ENCODE results near the gene PATJ. TPM values are rescaled to one million over a fixed set of nuclear protein-coding genes. Genes with fewer than 3 reads are reported as not detected.
"Not testable (repeated sequence)": the region's sequence is repeated elsewhere in the genome, so short reads cannot be mapped to it uniquely, and the experiment has no call there.

Gene PATJ
- total and polyA plus RNA-seq, 2 experiments from 2014 or later: 10.8 to 18.7 TPM

DNA sequence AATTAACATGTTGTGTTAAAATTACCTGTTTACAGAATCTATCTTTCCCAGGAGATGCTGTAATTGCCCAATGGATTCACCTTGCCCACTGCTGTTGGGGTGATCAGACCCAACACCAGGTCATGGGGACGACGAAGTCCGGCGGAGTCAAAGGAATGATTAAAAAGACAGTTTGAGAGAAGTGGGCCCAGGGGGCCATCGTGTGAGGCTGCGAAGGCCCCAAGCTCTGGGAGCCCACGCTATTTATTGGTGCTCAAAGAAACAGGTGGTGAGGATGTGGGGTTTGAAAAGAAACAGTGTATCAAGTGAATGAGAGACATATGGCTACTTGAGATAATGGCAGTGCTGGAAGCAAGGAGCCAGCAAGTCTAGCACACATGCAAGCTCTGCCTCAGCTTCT, 436.1 kb downstream of the PATJ start:
- Histone ChIP-seq H3K36me3 (no peaks in the 10 kb centered on the region), H3K4me3 (no peak overlapping the region), H3K27me3 (no peaks in the 10 kb centered on the region), H3K9me3 (ENCODE audit: low read depth) (no peaks in the 10 kb centered on the region), H3K27ac (no peak overlapping the region), H3K4me1 (ENCODE audit: low read depth) (peaks cover 27% of the 10 kb centered on the region)
- DNase-seq (ENCODE audit: low read depth in 1 of 2, low spot score in 1 of 2): peak in 1 of 2 donors; percentile 19
- TF ChIP-seq CTCF (IDR thresholded peaks at IDR 0.05; ENCODE audit: low read depth, low read length): no peak

- not testable (repeated sequence) for H3K27ac ChIP-seq
Measured at GRCh38 chr1:62180054-62180453, 437.8 kb downstream of the PATJ start.

DNA sequence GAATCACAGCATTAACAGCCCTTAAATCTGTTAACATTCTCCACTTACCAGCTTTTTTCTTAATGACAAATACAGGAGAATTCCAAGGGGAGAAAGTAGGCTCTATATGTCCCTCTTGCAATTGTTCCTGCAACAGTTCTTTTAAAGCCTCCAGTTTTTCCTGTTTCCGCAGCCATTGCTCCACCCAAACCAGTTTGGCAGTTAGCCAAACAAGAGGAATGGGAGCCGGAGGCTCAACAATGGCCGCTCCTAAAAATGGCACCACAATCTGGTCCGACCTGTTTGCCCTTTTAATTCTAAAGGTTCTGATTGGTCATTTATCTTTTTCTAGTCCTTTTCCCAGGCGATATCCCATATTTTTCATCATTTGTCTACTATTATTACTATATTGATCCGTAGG, 438.4 kb downstream of the PATJ start:
- no peak overlapping the region for H3K27ac ChIP-seq

More at GRCh38 chr1:62180054-62180453, 437.8 kb downstream of the PATJ start:
- H3K36me3 ChIP-seq; H3K27me3 ChIP-seq; H3K4me3 ChIP-seq; DNase-seq (ENCODE audit: low read depth in 1 of 2, low spot score in 1 of 2); H3K9me3 ChIP-seq (ENCODE audit: low read depth): not testable (repeated sequence)
- H3K4me1 ChIP-seq (ENCODE audit: low read depth): peaks cover 27% of the 10 kb centered on the region

DNA sequence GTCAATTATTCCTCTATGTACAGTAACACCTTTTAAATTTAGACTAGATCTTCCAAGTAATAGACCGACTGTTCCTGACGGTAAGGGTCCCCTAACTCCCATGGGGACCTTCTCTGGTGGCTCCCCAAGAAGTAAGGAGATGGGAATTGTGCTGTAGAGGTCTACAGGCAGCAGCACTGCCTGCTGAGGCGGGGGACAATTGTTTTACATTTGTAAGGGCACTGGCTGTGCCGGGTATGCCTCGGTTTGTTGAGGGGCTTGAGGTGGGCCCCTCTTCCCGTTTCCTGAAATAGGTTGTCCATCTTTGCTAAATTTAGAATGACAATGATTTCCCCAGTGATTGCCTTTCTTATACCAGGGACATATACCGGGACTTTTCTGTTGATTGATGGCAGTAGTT, 439.3 kb downstream of the PATJ start:
- DNase-seq (ENCODE audit: low read depth in 1 of 2, low spot score in 1 of 2): no peak
- Histone ChIP-seq H3K4me1 (ENCODE audit: low read depth) (peaks cover 27% of the 10 kb centered on the region), H3K4me3 (no peak overlapping the region), H3K27me3 (no peaks in the 10 kb centered on the region), H3K27ac (no peak overlapping the region), H3K36me3 (no peaks in the 10 kb centered on the region), H3K9me3 (ENCODE audit: low read depth) (no peaks in the 10 kb centered on the region)
- no peak for TF ChIP-seq CTCF (IDR thresholded peaks at IDR 0.05; ENCODE audit: low read depth, low read length)

More for the DNA sequence above, 438.4 kb downstream of the PATJ start:
- TF ChIP-seq CTCF (IDR thresholded peaks at IDR 0.05; ENCODE audit: low read depth, low read length): no peak
- Histone ChIP-seq H3K9me3 (ENCODE audit: low read depth) (no peaks in the 10 kb centered on the region), H3K4me1 (ENCODE audit: low read depth) (peaks cover 27% of the 10 kb centered on the region), H3K36me3 (no peaks in the 10 kb centered on the region), H3K27me3 (no peaks in the 10 kb centered on the region), H3K4me3 (no peak overlapping the region)
- no peak for DNase-seq (ENCODE audit: low read depth in 1 of 2, low spot score in 1 of 2)

- not testable (repeated sequence) for H3K4me3 ChIP-seq; H3K27me3 ChIP-seq; DNase-seq (ENCODE audit: low read depth in 1 of 2, low spot score in 1 of 2); H3K36me3 ChIP-seq; H3K9me3 ChIP-seq (ENCODE audit: low read depth); H3K27ac ChIP-seq
- peaks cover 27% of the 10 kb centered on the region for H3K4me1 ChIP-seq (ENCODE audit: low read depth)
Measured at GRCh38 chr1:62182157-62182556, 439.9 kb downstream of the PATJ start.

GRCh38 chr1:62183164-62184020, 441.1 kb downstream of the PATJ start:
- not testable (repeated sequence) for DNase-seq (ENCODE audit: low read depth in 1 of 2, low spot score in 1 of 2); H3K4me3 ChIP-seq; H3K27me3 ChIP-seq; H3K36me3 ChIP-seq; H3K9me3 ChIP-seq (ENCODE audit: low read depth); H3K27ac ChIP-seq
- peaks cover 20% of the 10 kb centered on the region for H3K4me1 ChIP-seq (ENCODE audit: low read depth)

DNA sequence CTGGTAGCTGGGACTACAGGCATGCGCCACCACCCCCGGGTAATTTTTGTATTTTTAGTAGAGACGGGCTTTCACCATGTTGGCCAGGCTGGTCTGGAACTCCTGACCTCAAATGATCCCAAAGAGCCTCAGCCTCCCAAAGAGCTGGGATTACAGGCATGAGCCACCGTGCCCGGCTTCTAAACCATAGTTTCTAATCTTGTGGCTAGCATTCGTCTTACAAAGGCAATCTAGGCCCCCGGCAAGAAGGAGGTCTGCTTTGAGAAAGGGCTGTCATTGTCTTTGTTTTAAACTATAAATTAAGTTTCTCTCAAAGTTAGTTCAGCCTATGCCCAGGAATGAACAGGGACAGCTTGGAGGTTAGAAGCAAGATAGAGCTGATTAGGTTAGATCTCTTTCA, 442.1 kb downstream of the PATJ start:
- Histone ChIP-seq H3K27me3 (no peaks in the 10 kb centered on the region), H3K4me1 (ENCODE audit: low read depth) (peaks cover 13% of the 10 kb centered on the region), H3K27ac (no peak overlapping the region), H3K4me3 (no peak overlapping the region), H3K9me3 (ENCODE audit: low read depth) (no peaks in the 10 kb centered on the region), H3K36me3 (no peaks in the 10 kb centered on the region)
- no peak for DNase-seq (ENCODE audit: low read depth in 1 of 2, low spot score in 1 of 2)
- TF ChIP-seq CTCF (IDR thresholded peaks at IDR 0.05; ENCODE audit: low read depth, low read length): no peak

DNA sequence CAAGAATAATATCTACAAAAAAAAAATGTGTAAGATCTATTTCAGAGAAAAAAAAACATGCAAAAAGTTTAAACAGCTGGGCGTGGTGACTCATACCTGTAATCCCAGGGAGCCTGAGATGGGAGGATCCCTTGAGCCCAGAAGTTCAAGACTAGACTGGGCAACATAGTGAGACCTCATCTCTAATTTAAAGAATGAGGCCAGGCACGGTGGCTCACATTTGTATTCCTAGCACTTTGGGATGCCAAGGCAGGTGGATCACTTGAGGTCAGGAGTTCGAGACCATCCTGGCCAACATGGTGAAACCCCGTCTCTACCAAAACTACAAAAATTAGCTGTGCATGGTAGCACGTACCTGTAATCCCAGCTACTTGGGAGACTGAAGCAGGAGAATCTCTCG, 443.0 kb downstream of the PATJ start:
- DNase-seq (ENCODE audit: low read depth in 1 of 2, low spot score in 1 of 2); H3K4me1 ChIP-seq (ENCODE audit: low read depth); H3K27me3 ChIP-seq; H3K4me3 ChIP-seq; H3K9me3 ChIP-seq (ENCODE audit: low read depth); H3K27ac ChIP-seq; H3K36me3 ChIP-seq: not testable (repeated sequence)
